Neural progenitor cell (in vitro differentiated cells): Measurements from ENCODE around the gene MAPK9. TPM values are rescaled to one million over a fixed set of nuclear protein-coding genes. Genes with fewer than 3 reads are reported as not detected.

ENCODE experiments used
- DNase-seq: peaks from one replicate; pipeline ENCODE4 v3.0.0-alpha.2; 2016; ENCODE audit warnings: low spot score
- H2AFZ ChIP-seq: fragments of 200-600 bp; sonication (generic); replicated peaks from 2 replicates; pipeline ENCODE4 v1.6.1; 2016; ENCODE audit warnings: antibody characterized with exemption
- H3F3A ChIP-seq: fragments of 200-600 bp; sonication (generic); 2 replicates; pipeline ENCODE4 v1.6.1; 2016; ENCODE audit warnings: antibody characterized with exemption, low read depth
- H3K27ac ChIP-seq: fragments of 200-600 bp; sonication (generic); 2 replicates; pipeline ENCODE4 v1.5.1; 2016; ENCODE audit warnings: mild to moderate bottlenecking
- H3K27me3 ChIP-seq: fragments of 200-600 bp; sonication (generic); 2 replicates; pipeline ENCODE4 v1.6.1; 2016; ENCODE audit warnings: mild to moderate bottlenecking, moderate library complexity
- H3K36me3 ChIP-seq: fragments of 200-600 bp; sonication (generic); 2 replicates; pipeline ENCODE4 v1.5.1; 2016
- H3K4me1 ChIP-seq: fragments of 200-600 bp; sonication (generic); 2 replicates; pipeline ENCODE4 v1.6.1; 2016; ENCODE audit warnings: mixed run types
- H3K4me2 ChIP-seq: fragments of 200-600 bp; sonication (generic); 2 replicates; pipeline ENCODE4 v1.6.1; 2016
- H3K4me3 ChIP-seq: fragments of 200-600 bp; sonication (generic); 2 replicates; pipeline ENCODE4 v1.5.1; 2016
- H3K79me2 ChIP-seq: fragments of 200-600 bp; sonication (generic); 2 replicates; pipeline ENCODE4 v1.6.1; 2016; ENCODE audit warnings: low read depth
- H3K9ac ChIP-seq: fragments of 200-600 bp; sonication (generic); 2 replicates; pipeline ENCODE4 v1.6.1; 2016
- H3K9me3 ChIP-seq: fragments of 200-600 bp; sonication (generic); 2 replicates; pipeline ENCODE4 v1.5.1; 2016; ENCODE audit warnings: low read depth
- H4K20me1 ChIP-seq: fragments of 200-600 bp; sonication (generic); 2 replicates; pipeline ENCODE4 v1.6.1; 2016; ENCODE audit warnings: low read depth
- H3K27ac Mint-ChIP-seq: 3 replicates; pipeline ENCODE4 v1.8.0; 2021; ENCODE audit warnings: mixed read lengths
- H3K27me3 Mint-ChIP-seq: 2 replicates; pipeline ENCODE4 v1.8.0; 2022; ENCODE audit warnings: low read depth, mild to moderate bottlenecking, inconsistent platforms, moderate library complexity, mixed read lengths; ENCODE audit not compliant: insufficient read depth
- H3K36me3 Mint-ChIP-seq: 3 replicates; pipeline ENCODE4 v1.8.0; 2021; ENCODE audit warnings: mixed read lengths
- H3K4me1 Mint-ChIP-seq: 3 replicates; pipeline ENCODE4 v1.8.0; 2021; ENCODE audit warnings: mixed read lengths
- H3K4me3 Mint-ChIP-seq: 3 replicates; pipeline ENCODE4 v1.8.0; 2021; ENCODE audit warnings: mild to moderate bottlenecking, moderate library complexity, mixed read lengths
- H3K9me3 Mint-ChIP-seq: 3 replicates; pipeline ENCODE4 v1.8.0; 2020; ENCODE audit warnings: mixed read lengths
- CTCF ChIP-seq: fragments of 200-600 bp; sonication (generic); IDR thresholded peaks from 2 replicates; pipeline ENCODE4 v1.5.1; 2017; ENCODE audit warnings: antibody characterized with exemption, mild to moderate bottlenecking
- EZH2 ChIP-seq: fragments of 200-600 bp; sonication (generic); IDR thresholded peaks from 2 replicates; pipeline ENCODE4 v1.6.1; 2017; ENCODE audit warnings: antibody characterized with exemption, mild to moderate bottlenecking, moderate library complexity
- EZH2phosphoT487 ChIP-seq: fragments of 200-600 bp; sonication (generic); IDR thresholded peaks from 2 replicates; pipeline ENCODE4 v1.6.1; 2017; ENCODE audit warnings: antibody characterized with exemption
- total RNA-seq: library from RNA; depleted of rRNA; stranded (reverse); fragments of >200 nt; gene quantifications from 2 replicates; pipeline ENCODE4 v1.2.3, GENCODE V29; 2015; ENCODE audit warnings: low replicate concordance

The MAPK9 gene
- total RNA-seq, 1 donor from 2014 or later = 40.6 TPM

DNA sequence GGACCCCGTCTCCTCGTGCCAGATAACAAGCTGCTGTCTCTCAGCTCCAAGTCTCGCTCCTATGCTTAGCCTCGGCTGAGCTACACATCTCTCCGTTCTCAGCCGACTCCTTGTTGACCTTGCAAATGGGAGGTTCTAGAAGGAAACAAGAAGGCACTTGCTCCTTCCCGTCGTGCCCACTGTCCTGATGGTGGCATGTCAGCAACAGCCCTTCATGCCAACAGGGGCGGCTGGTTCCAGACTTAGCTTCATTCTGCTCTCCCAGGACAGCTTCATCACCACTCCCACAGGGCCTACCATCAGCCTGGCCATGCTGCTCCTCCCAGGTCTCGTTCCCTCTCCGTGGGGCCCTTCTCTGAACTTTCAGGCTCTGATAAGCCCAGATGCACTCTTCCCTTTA, 69.8 kb downstream of the MAPK9 start:
- no peak overlapping the region for H3K27ac ChIP-seq
- H3K27me3 ChIP-seq = no peaks in the 10 kb centered on the region
- peaks cover 48% of the 10 kb centered on the region for H3K9me3 Mint-ChIP-seq
- no peak overlapping the region for H2AFZ ChIP-seq
- no peak overlapping the region for H3K4me3 Mint-ChIP-seq
- H3K27me3 Mint-ChIP-seq = no peaks in the 10 kb centered on the region
- H3K4me3 ChIP-seq = no peak overlapping the region
- H3K9me3 ChIP-seq = no peaks in the 10 kb centered on the region
- H3K79me2 ChIP-seq = no peaks in the 10 kb centered on the region
- no peak overlapping the region for H3K4me2 ChIP-seq
- H3K36me3 Mint-ChIP-seq = peaks cover 19% of the 10 kb centered on the region
- H3K36me3 ChIP-seq = no peaks in the 10 kb centered on the region
- no peaks in the 10 kb centered on the region for H3F3A ChIP-seq
- DNase-seq = no peak
- no peaks in the 10 kb centered on the region for H3K4me1 Mint-ChIP-seq
- no peaks in the 10 kb centered on the region for H4K20me1 ChIP-seq
- no peak overlapping the region for H3K9ac ChIP-seq
- H3K4me1 ChIP-seq = no peaks in the 10 kb centered on the region
- TF ChIP-seq EZH2 = no peak
- no peak for TF ChIP-seq EZH2phosphoT487
- no peak for TF ChIP-seq CTCF
- no peak overlapping the region for H3K27ac Mint-ChIP-seq

- H3K4me1 Mint-ChIP-seq = no peaks in the 10 kb centered on the region
These were observed 74.1 kb downstream of the MAPK9 start for GRCh38 chr5:180217797-180218196.

DNA sequence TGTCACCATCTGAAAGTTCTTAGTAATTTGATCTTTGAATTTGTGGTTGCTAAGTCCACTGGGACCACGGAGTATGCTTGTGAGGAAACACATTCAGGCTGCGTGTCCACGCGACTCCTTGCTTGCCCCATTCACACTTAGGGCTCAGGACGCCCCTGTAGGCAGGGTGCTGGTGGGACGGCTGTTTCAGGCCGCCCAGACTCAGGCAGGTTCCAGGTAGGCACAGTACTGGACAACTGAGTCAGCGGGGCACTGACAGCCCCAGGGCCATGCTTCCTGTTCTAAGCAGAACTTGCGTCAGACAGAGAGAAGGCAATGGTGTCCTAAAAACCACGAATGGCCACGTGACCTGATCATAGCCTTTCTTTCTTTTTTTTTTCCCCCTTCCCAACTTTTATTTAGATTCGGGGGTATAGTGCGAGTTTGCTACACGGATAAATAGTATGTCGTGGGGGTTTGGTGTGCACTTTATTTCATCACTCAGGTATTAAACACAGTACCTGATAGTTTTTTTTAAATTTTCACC, 75.2 kb downstream of the MAPK9 start:
- no peak for DNase-seq

More at GRCh38 chr5:180217797-180218196, 74.1 kb downstream of the MAPK9 start:
- Histone ChIP-seq H3K4me3 (no peak overlapping the region), H3K4me2 (no peak overlapping the region), H3K27me3 (no peaks in the 10 kb centered on the region), H2AFZ (no peak overlapping the region), H4K20me1 (no peaks in the 10 kb centered on the region), H3K36me3 (no peaks in the 10 kb centered on the region), H3F3A (no peaks in the 10 kb centered on the region), H3K79me2 (no peaks in the 10 kb centered on the region), H3K9me3 (no peaks in the 10 kb centered on the region), H3K27ac (no peak overlapping the region), H3K4me1 (no peaks in the 10 kb centered on the region), H3K9ac (no peak overlapping the region)
- Mint-ChIP-seq H3K4me3 (no peak overlapping the region), H3K27me3 (no peaks in the 10 kb centered on the region), H3K9me3 (peaks cover 34% of the 10 kb centered on the region), H3K27ac (no peak overlapping the region), H3K36me3 (no peaks in the 10 kb centered on the region)
- TF ChIP-seq CTCF (no peak), EZH2phosphoT487 (no peak), EZH2 (no peak)
- DNase-seq = no peak

More for the DNA sequence above, 75.2 kb downstream of the MAPK9 start:
- no peaks in the 10 kb centered on the region for H3K36me3 Mint-ChIP-seq
- H3K27ac ChIP-seq = no peak overlapping the region
- H3K27me3 ChIP-seq = no peaks in the 10 kb centered on the region
- no peak overlapping the region for H3K4me3 Mint-ChIP-seq
- no peaks in the 10 kb centered on the region for H3F3A ChIP-seq
- no peaks in the 10 kb centered on the region for H3K79me2 ChIP-seq
- H3K4me1 Mint-ChIP-seq = no peaks in the 10 kb centered on the region
- H3K27ac Mint-ChIP-seq = no peak overlapping the region
- TF ChIP-seq EZH2 (no peak), CTCF (no peak), EZH2phosphoT487 (no peak)
- H3K9me3 Mint-ChIP-seq = peaks cover 26% of the 10 kb centered on the region
- no peak overlapping the region for H3K9ac ChIP-seq
- H3K4me2 ChIP-seq = no peak overlapping the region
- H3K27me3 Mint-ChIP-seq = no peaks in the 10 kb centered on the region
- H4K20me1 ChIP-seq = no peaks in the 10 kb centered on the region
- no peaks in the 10 kb centered on the region for H3K4me1 ChIP-seq
- H2AFZ ChIP-seq = no peak overlapping the region
- no peak overlapping the region for H3K4me3 ChIP-seq
- H3K9me3 ChIP-seq = no peaks in the 10 kb centered on the region
- H3K36me3 ChIP-seq = no peaks in the 10 kb centered on the region
